ENCODE measurements around the gene PSMC4. TPM values are rescaled to one million over a fixed set of nuclear protein-coding genes. Genes with fewer than 3 reads are reported as not detected.

The PSMC4 gene
- polyA plus RNA-seq, 3 donors: 67.0 to 85.8 (median 79.6) TPM

- 92% methylated on average over 20 of the region's 23 CpGs for WGBS (ENCODE audit: insufficient coverage)
- Histone ChIP-seq H3K36me3 (replicated peaks in 1 of 2; ENCODE audit: control insufficient read depth in 1 of 2, insufficient read depth in 2 of 2, low read length in 2 of 2) (no peaks in the 10 kb centered on the region), H3K4me2 (replicated peaks; ENCODE audit: extremely low read depth, low read length, poor library complexity, severe bottlenecking) (no peak overlapping the region), H3K79me2 (ENCODE audit: insufficient read depth, low read length) (no peaks in the 10 kb centered on the region), H3K4me1 (ENCODE audit: control insufficient read depth in 1 of 2, insufficient read depth in 2 of 2, low read length in 2 of 2) (peaks cover 3 to 8% of the 10 kb centered on the region in 2 donors), H4K20me1 (ENCODE audit: insufficient read depth, low read length) (no peaks in the 10 kb centered on the region), H3K27me3 (ENCODE audit: control insufficient read depth in 2 of 2, insufficient read depth in 2 of 2, low read length in 2 of 2) (peaks cover 22 to 69% of the 10 kb centered on the region in 2 donors), H3K4me3 (replicated peaks in 1 of 3; ENCODE audit: low read depth in 2 of 3, low read length in 3 of 3) (no peak overlapping the region), H3K9ac (ENCODE audit: insufficient read depth, low read length, poor library complexity, severe bottlenecking) (no peak overlapping the region), H2AFZ (ENCODE audit: insufficient read depth, low read depth, low read length, poor library complexity, severe bottlenecking) (no peak overlapping the region), H3K27ac (ENCODE audit: low read depth in 1 of 2, low read length in 2 of 2) (no peak overlapping the region), H3K9me3 (replicated peaks in 1 of 2; ENCODE audit: control insufficient read depth in 1 of 2, insufficient read depth in 1 of 2, low read length in 2 of 2) (no peaks in the 10 kb centered on the region)
- no peak overlapping the region for H3K27ac Mint-ChIP-seq
- H3K27me3 Mint-ChIP-seq (ENCODE audit: low read depth in 3 of 3): peaks cover 70 to 97% (median 84%) of the 10 kb centered on the region in 3 donors
- TF ChIP-seq CTCF (IDR thresholded peaks at IDR 0.05): no peak
- DNase-seq: no peak
- peaks cover 5% of the 10 kb centered on the region for H3K4me1 Mint-ChIP-seq
- intact Hi-C loops (cut with micrococcal nuclease): loop anchor here in 1 of 2 donors (5.0 kb wide), 1 partner anchor 35 kb away; no protein-coding TSS in a partner anchor
- peaks cover 0 to 11% (median 5%) of the 10 kb centered on the region in 7 donors for H3K9me3 Mint-ChIP-seq
- peaks cover 0 to 4% of the 10 kb centered on the region in 2 donors for H3K36me3 Mint-ChIP-seq
- peak overlapping the region in 1 of 2 donors; percentile 76 for H3K4me3 Mint-ChIP-seq
Measured at GRCh38 chr19:39927524-39928356, 43.2 kb upstream of the PSMC4 start.

- Histone ChIP-seq H3K4me3 (replicated peaks in 1 of 3; ENCODE audit: low read depth in 2 of 3, low read length in 3 of 3) (no peak overlapping the region), H3K4me1 (ENCODE audit: control insufficient read depth in 1 of 2, insufficient read depth in 2 of 2, low read length in 2 of 2) (peaks cover 3 to 8% of the 10 kb centered on the region in 2 donors), H3K79me2 (ENCODE audit: insufficient read depth, low read length) (no peaks in the 10 kb centered on the region), H3K4me2 (replicated peaks; ENCODE audit: extremely low read depth, low read length, poor library complexity, severe bottlenecking) (no peak overlapping the region), H2AFZ (ENCODE audit: insufficient read depth, low read depth, low read length, poor library complexity, severe bottlenecking) (no peak overlapping the region), H3K9ac (ENCODE audit: insufficient read depth, low read length, poor library complexity, severe bottlenecking) (no peak overlapping the region), H3K9me3 (replicated peaks in 1 of 2; ENCODE audit: control insufficient read depth in 1 of 2, insufficient read depth in 1 of 2, low read length in 2 of 2) (peaks cover 0 to 4% of the 10 kb centered on the region in 2 donors), H3K27me3 (ENCODE audit: control insufficient read depth in 2 of 2, insufficient read depth in 2 of 2, low read length in 2 of 2) (peaks cover 26 to 75% of the 10 kb centered on the region in 2 donors), H4K20me1 (ENCODE audit: insufficient read depth, low read length) (no peaks in the 10 kb centered on the region), H3K36me3 (replicated peaks in 1 of 2; ENCODE audit: control insufficient read depth in 1 of 2, insufficient read depth in 2 of 2, low read length in 2 of 2) (no peaks in the 10 kb centered on the region), H3K27ac (ENCODE audit: low read depth in 1 of 2, low read length in 2 of 2) (no peak overlapping the region)
- H3K27ac Mint-ChIP-seq: no peak overlapping the region
- H3K4me1 Mint-ChIP-seq: peaks cover 5% of the 10 kb centered on the region
- peaks cover 0 to 12% (median 5%) of the 10 kb centered on the region in 7 donors for H3K9me3 Mint-ChIP-seq
- no peak for DNase-seq
- intact Hi-C loops (cut with micrococcal nuclease): loop anchor here in 1 of 2 donors (5.0 kb wide), 1 partner anchor 34 kb away; no protein-coding TSS in a partner anchor
- WGBS (ENCODE audit: insufficient coverage): no CpG with 5 or more reads among the region's 3 CpGs
- peak overlapping the region in 1 of 2 donors; percentile 76 for H3K4me3 Mint-ChIP-seq
- H3K36me3 Mint-ChIP-seq: peaks cover 0 to 4% of the 10 kb centered on the region in 2 donors
- TF ChIP-seq CTCF (IDR thresholded peaks at IDR 0.05): no peak
- H3K27me3 Mint-ChIP-seq (ENCODE audit: low read depth in 3 of 3): peaks cover 74 to 97% (median 85%) of the 10 kb centered on the region in 3 donors
Measured at GRCh38 chr19:39928357-39928725, 42.6 kb upstream of the PSMC4 start.

Measured in CD14-positive monocyte (primary cell).